Measurements from ENCODE around the gene SPRR1B.
"Not testable (repeated sequence)": the region's sequence is repeated elsewhere in the genome, so short reads cannot be mapped to it uniquely, and the experiment has no call there.

Gene SPRR1B

GRCh38 chr1:153030895-153031294, at the start of gene SPRR1B:
SPRR1B (plus strand) TSS chr1:153031203; CDS start chr1:153032346, 1,143 bp downstream.
- no peak for DNase-seq

- DNase-seq, result no peak
Observed at GRCh38 chr1:152982076-152982475, 48.9 kb upstream of the SPRR1B start.

GRCh38 chr1:152983234-152983633, 47.8 kb upstream of the SPRR1B start:
- no peak for DNase-seq

- DNase-seq, result no peak
Observed at GRCh38 chr1:152983743-152984142, 47.3 kb upstream of the SPRR1B start, which contains the start of gene SPRR1A. SPRR1A (plus strand) TSS chr1:152984081; CDS start chr1:152985231, 1,150 bp downstream.

- DNase-seq, result no peak
Observed at GRCh38 chr1:152986578-152986977, 44.4 kb upstream of the SPRR1B start.

- no peak for DNase-seq
Observed at GRCh38 chr1:152993186-152993585, 37.8 kb upstream of the SPRR1B start.

- DNase-seq, result no peak
Observed at GRCh38 chr1:152995842-152996241, 35.2 kb upstream of the SPRR1B start.

- no peak for DNase-seq
Observed at GRCh38 chr1:152996633-152997400, 34.2 kb upstream of the SPRR1B start.

- no peak for DNase-seq
Observed at GRCh38 chr1:152997901-152998300, 33.1 kb upstream of the SPRR1B start.

- no peak for DNase-seq
Observed at GRCh38 chr1:152998476-152998875, 32.5 kb upstream of the SPRR1B start.

- no peak for DNase-seq
Observed at GRCh38 chr1:152999818-153000217, 31.2 kb upstream of the SPRR1B start.

GRCh38 chr1:153000294-153000693, 30.7 kb upstream of the SPRR1B start:
- DNase-seq, result no peak

- DNase-seq, result no peak
Observed at GRCh38 chr1:153001382-153001781, 29.6 kb upstream of the SPRR1B start, which contains the start of gene SPRR3. SPRR3 (plus strand) TSS chr1:153001749; CDS start chr1:153003021, 1,272 bp downstream.

- DNase-seq, result not testable (repeated sequence)
Observed at GRCh38 chr1:153011235-153011758, 19.7 kb upstream of the SPRR1B start.

GRCh38 chr1:153021829-153022228, 9.2 kb upstream of the SPRR1B start:
- DNase-seq, result not testable (repeated sequence)

GRCh38 chr1:153022340-153022739, 8.7 kb upstream of the SPRR1B start:
- not testable (repeated sequence) for DNase-seq

GRCh38 chr1:153023109-153023508, 7.9 kb upstream of the SPRR1B start:
- DNase-seq, result no peak

GRCh38 chr1:153024413-153024812, 6.6 kb upstream of the SPRR1B start:
- no peak for DNase-seq

- no peak for DNase-seq
Observed at GRCh38 chr1:153025797-153026196, 5.2 kb upstream of the SPRR1B start.

GRCh38 chr1:153028766-153029165, 2.2 kb upstream of the SPRR1B start:
- no peak for DNase-seq

GRCh38 chr1:153032073-153032472, 1.1 kb downstream of the SPRR1B start:
- DNase-seq, result no peak

- no peak for DNase-seq
Observed at GRCh38 chr1:153032677-153033308, 1.8 kb downstream of the SPRR1B start.

- DNase-seq, result no peak
Observed at GRCh38 chr1:153035211-153035610, 4.2 kb downstream of the SPRR1B start.
